ENCODE results near the gene PIM2. TPM values are rescaled to one million over a fixed set of nuclear protein-coding genes. Genes with fewer than 3 reads are reported as not detected.

Gene PIM2
- polyA plus RNA-seq, 1 of the 3 experiments (the other 2 are of a cell fraction): 12.3 TPM

- H3K9me2 ChIP-seq: no peaks in the 10 kb centered on the region
- no peaks in the 10 kb centered on the region for H3K27me3 ChIP-seq (ENCODE audit: insufficient read depth)
- ChIA-PET CTCF (no interaction called here), POLR2A (no interaction called here)
- H2AFZ ChIP-seq (ENCODE audit: low read depth): no peak overlapping the region
- H3K4me2 ChIP-seq: no peak overlapping the region
- H3K36me3 ChIP-seq (replicated peaks in 1 of 2; ENCODE audit: control insufficient read depth in 1 of 2, insufficient read depth in 2 of 2, low read length in 1 of 2): peaks cover 32 to 35% of the 10 kb centered on the region in 2 experiments
- H3K9ac ChIP-seq: no peak overlapping the region
- no peak overlapping the region for H3K4me3 ChIP-seq (ENCODE audit: low read depth in 2 of 2, low read length in 1 of 2)
- no peak overlapping the region for H3K27ac ChIP-seq (ENCODE audit: low read depth in 2 of 2, low read length in 1 of 2)
- no peaks in the 10 kb centered on the region for H3K9me3 ChIP-seq
- no peak for DNase-seq
- H4K20me1 ChIP-seq (ENCODE audit: insufficient read depth): peaks cover 36% of the 10 kb centered on the region
- no peak for TF ChIP-seq SMC3 (IDR thresholded peaks at IDR 0.05; ENCODE audit: low read depth, low read length)
- no peak for TF ChIP-seq REST (IDR thresholded peaks at IDR 0.05; ENCODE audit: low read depth, low read length)
- TF ChIP-seq PBX3 (IDR thresholded peaks at IDR 0.05): no peak
- TF ChIP-seq FOXJ3 (CRISPR knock-in tag; IDR thresholded peaks at IDR 0.05): no peak
- TF ChIP-seq IRF3 (IDR thresholded peaks at IDR 0.05; ENCODE audit: low read depth, low read length): no peak
- TF ChIP-seq FOSL2 (IDR thresholded peaks at IDR 0.05; ENCODE audit: borderline replicate concordance, low read depth): no peak
- no peak for TF ChIP-seq JUND (IDR thresholded peaks at IDR 0.05)
- no peak for TF ChIP-seq USF1 (IDR thresholded peaks at IDR 0.05; ENCODE audit: borderline replicate concordance, low read depth)
- no peak for TF ChIP-seq USF2 (IDR thresholded peaks at IDR 0.05; ENCODE audit: borderline replicate concordance, low read depth, low read length)
- TF ChIP-seq EP300 (IDR thresholded peaks at IDR 0.05; ENCODE audit: borderline replicate concordance in 1 of 2, low read depth in 1 of 2, low read length in 1 of 2): no peak
- no peak for TF ChIP-seq GABPA (IDR thresholded peaks at IDR 0.05; ENCODE audit: low read depth)
- no peak for TF ChIP-seq YY1 (IDR thresholded peaks at IDR 0.05; ENCODE audit: low read depth)
- TF ChIP-seq TAF1 (IDR thresholded peaks at IDR 0.05; ENCODE audit: borderline replicate concordance, low read depth, low read length): no peak
- TF ChIP-seq ZBTB33 (IDR thresholded peaks at IDR 0.05; ENCODE audit: borderline replicate concordance, low read depth): no peak
- TF ChIP-seq EZH2phosphoT487 (IDR thresholded peaks at IDR 0.05; ENCODE audit: borderline replicate concordance, low read depth): no peak
- TF ChIP-seq RCOR1 (IDR thresholded peaks at IDR 0.05; ENCODE audit: low read length): no peak
- no peak for TF ChIP-seq MXI1 (IDR thresholded peaks at IDR 0.05; ENCODE audit: low read depth, low read length)
- TF ChIP-seq SIN3A (IDR thresholded peaks at IDR 0.05; ENCODE audit: borderline replicate concordance, low read depth, low read length): no peak
- no peak for TF ChIP-seq CHD2 (IDR thresholded peaks at IDR 0.05; ENCODE audit: low read length, partially characterized antibody)
- H3K79me2 ChIP-seq (ENCODE audit: insufficient read depth): peaks cover 30% of the 10 kb centered on the region; the same call in 1 of the 2 replicates
- no peaks in the 10 kb centered on the region for H3K4me1 ChIP-seq (ENCODE audit: control insufficient read depth in 1 of 2, insufficient read depth in 2 of 2, low read depth in 1 of 2, low read length in 1 of 2)
- WGBS (ENCODE audit: low lambda C conversion rate): 88% methylated on average over 7 of the region's 7 CpGs
- no peaks in the 10 kb centered on the region for H3F3A ChIP-seq (replicated peaks; ENCODE audit: insufficient read depth)
Measured at GRCh38 chrX:48934581-48935300, 15.9 kb upstream of the PIM2 start.
